Parathyroid adenoma (tissue), 2 donors: Measurements from ENCODE around the gene TAF11.
"Not testable (repeated sequence)": the region's sequence is repeated elsewhere in the genome, so short reads cannot be mapped to it uniquely, and the experiment has no call there.

Experiments used
- H2AFZ ChIP-seq: fragments of 300-600 bp; sonication (generic); one replicate; pipeline ENCODE4 v1.7.0; 2017; ENCODE audit warnings: antibody characterized with exemption, mild to moderate bottlenecking
- H3K27ac ChIP-seq: fragments of 300-600 bp; sonication (generic); one replicate; pipeline ENCODE4 v1.7.0; 2017
- H3K27me3 ChIP-seq: fragments of 300-600 bp; sonication (generic); one replicate; pipeline ENCODE4 v1.7.0; 2017; ENCODE audit warnings: low read length; ENCODE audit not compliant: control insufficient read depth, insufficient read depth
- H3K36me3 ChIP-seq: fragments of 300-600 bp; sonication (generic); one replicate; pipeline ENCODE4 v1.7.0; 2017; ENCODE audit warnings: low read length; ENCODE audit not compliant: control insufficient read depth, insufficient read depth
- H3K4me1 ChIP-seq: fragments of 300-600 bp; sonication (generic); one replicate; pipeline ENCODE4 v1.7.0; 2017; ENCODE audit warnings: control low read depth
- H3K4me2 ChIP-seq: fragments of 300-600 bp; sonication (generic); one replicate; pipeline ENCODE4 v1.7.0; 2017; ENCODE audit warnings: low read length
- H3K4me3 ChIP-seq: fragments of 300-600 bp; sonication (generic); one replicate; pipeline ENCODE4 v1.7.0; 2017; ENCODE audit warnings: low read depth, low read length
- H3K79me2 ChIP-seq: fragments of 300-600 bp; sonication (generic); one replicate; pipeline ENCODE4 v1.7.0; 2017; ENCODE audit warnings: control low read depth
- H3K9ac ChIP-seq: fragments of 300-600 bp; sonication (generic); one replicate; pipeline ENCODE4 v1.7.0; 2017; ENCODE audit warnings: mild to moderate bottlenecking
- H3K9me3 ChIP-seq: fragments of 300-600 bp; sonication (generic); one replicate; pipeline ENCODE4 v1.7.0; 2017; ENCODE audit warnings: low read length; ENCODE audit not compliant: control insufficient read depth
- TF ChIP-seq, protein P1 (sequence below): fragments of 300-600 bp; sonication (generic); IDR thresholded peaks from one replicate; pipeline ENCODE4 v1.7.0; 2017; ENCODE audit warnings: antibody characterized with exemption, mild to moderate bottlenecking
- donor health status: primary hyperparathyroidism.

Gene TAF11

DNA sequence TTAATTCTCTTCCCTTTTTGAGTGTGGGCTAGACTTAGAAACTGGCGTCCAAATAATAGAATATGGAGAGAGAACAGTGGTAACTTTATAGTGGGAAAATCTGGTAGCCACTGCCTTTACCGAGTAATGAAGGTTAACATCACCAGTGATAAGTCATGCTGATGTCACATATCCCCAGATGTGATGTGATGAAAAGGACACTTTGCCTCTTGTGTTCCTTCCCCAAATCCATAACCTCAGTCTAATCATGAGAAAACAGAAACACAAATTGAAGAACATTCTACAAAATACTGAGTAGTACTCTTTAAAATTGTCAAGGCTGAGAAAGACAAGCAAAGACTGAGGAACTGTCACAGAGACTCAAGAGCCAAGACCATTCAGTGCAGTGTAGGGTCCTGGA, 19.0 kb upstream of the TAF11 start:
- Histone ChIP-seq H3K27ac (no peak overlapping the region), H2AFZ (no peak overlapping the region), H3K79me2 (peaks cover 64% of the 10 kb centered on the region), H3K4me1 (no peaks in the 10 kb centered on the region), H3K36me3 (no peaks in the 10 kb centered on the region), H3K4me3 (no peak overlapping the region), H3K27me3 (no peaks in the 10 kb centered on the region), H3K4me2 (no peak overlapping the region), H3K9ac (no peak overlapping the region), H3K9me3 (no peaks in the 10 kb centered on the region)
- TF ChIP-seq, protein P1, sequence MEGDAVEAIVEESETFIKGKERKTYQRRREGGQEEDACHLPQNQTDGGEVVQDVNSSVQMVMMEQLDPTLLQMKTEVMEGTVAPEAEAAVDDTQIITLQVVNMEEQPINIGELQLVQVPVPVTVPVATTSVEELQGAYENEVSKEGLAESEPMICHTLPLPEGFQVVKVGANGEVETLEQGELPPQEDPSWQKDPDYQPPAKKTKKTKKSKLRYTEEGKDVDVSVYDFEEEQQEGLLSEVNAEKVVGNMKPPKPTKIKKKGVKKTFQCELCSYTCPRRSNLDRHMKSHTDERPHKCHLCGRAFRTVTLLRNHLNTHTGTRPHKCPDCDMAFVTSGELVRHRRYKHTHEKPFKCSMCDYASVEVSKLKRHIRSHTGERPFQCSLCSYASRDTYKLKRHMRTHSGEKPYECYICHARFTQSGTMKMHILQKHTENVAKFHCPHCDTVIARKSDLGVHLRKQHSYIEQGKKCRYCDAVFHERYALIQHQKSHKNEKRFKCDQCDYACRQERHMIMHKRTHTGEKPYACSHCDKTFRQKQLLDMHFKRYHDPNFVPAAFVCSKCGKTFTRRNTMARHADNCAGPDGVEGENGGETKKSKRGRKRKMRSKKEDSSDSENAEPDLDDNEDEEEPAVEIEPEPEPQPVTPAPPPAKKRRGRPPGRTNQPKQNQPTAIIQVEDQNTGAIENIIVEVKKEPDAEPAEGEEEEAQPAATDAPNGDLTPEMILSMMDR: no peak

DNA sequence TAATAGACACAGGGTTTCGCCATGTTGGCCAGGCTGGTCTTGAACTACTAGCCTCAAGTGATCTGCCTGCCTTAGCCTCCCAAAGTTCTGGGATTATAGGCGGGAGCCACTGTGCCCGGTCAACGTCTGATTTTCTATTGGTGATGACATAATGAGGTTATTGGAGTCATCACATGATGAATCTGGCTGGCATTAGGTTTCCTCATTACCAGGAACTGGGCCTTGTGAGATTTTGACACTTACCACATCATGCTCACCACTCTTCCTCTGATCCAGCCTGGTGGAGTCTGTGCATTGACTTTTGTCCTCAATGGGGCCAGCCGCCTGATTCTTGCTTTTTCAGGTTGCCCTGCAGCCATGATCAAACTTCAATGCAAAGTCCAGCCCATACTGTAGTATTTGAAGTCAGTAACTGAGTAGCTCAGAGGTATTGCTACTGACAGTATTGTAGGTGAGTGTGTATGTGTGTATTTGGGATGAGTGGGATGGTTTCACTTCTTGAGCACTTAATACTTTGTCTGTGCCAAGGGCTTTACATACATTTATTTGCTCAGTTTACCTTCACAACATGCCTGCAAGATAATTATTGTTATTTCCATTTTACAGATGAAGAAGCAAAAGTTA, 17.3 kb upstream of the TAF11 start:
- no peaks in the 10 kb centered on the region for H3K4me1 ChIP-seq
- TF ChIP-seq, protein P1: no peak
- no peak overlapping the region for H3K4me2 ChIP-seq
- no peaks in the 10 kb centered on the region for H3K36me3 ChIP-seq
- no peaks in the 10 kb centered on the region for H3K9me3 ChIP-seq
- no peak overlapping the region for H3K9ac ChIP-seq
- H2AFZ ChIP-seq: no peak overlapping the region
- H3K27ac ChIP-seq: no peak overlapping the region
- H3K79me2 ChIP-seq: peaks cover 66% of the 10 kb centered on the region
- no peak overlapping the region for H3K4me3 ChIP-seq
- no peaks in the 10 kb centered on the region for H3K27me3 ChIP-seq

DNA sequence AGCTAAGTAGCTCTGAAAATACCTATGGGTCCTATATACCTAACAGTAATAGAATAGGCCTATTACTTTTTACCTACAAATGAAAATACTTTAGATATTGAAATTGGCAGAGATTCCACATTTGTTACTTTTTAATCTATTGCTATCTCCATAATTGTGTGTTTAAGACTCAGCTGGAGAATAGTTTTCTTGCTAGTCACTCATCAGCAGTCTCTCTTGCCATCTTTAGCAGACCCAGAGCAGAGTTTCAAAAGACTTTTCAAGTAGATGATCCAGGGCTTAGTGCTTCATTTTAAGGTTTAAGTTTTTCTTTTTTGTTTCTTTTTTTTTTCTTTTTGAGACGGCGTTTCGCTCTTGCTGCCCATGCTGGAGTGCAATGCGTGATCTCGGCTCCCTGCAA, 14.1 kb upstream of the TAF11 start:
- Histone ChIP-seq H3K36me3 (no peaks in the 10 kb centered on the region), H3K9ac (no peak overlapping the region), H3K4me1 (no peaks in the 10 kb centered on the region), H3K27ac (no peak overlapping the region), H3K4me2 (no peak overlapping the region), H3K9me3 (no peaks in the 10 kb centered on the region), H2AFZ (no peak overlapping the region), H3K27me3 (no peaks in the 10 kb centered on the region), H3K79me2 (peaks cover 56% of the 10 kb centered on the region), H3K4me3 (no peak overlapping the region)
- TF ChIP-seq, protein P1: no peak

DNA sequence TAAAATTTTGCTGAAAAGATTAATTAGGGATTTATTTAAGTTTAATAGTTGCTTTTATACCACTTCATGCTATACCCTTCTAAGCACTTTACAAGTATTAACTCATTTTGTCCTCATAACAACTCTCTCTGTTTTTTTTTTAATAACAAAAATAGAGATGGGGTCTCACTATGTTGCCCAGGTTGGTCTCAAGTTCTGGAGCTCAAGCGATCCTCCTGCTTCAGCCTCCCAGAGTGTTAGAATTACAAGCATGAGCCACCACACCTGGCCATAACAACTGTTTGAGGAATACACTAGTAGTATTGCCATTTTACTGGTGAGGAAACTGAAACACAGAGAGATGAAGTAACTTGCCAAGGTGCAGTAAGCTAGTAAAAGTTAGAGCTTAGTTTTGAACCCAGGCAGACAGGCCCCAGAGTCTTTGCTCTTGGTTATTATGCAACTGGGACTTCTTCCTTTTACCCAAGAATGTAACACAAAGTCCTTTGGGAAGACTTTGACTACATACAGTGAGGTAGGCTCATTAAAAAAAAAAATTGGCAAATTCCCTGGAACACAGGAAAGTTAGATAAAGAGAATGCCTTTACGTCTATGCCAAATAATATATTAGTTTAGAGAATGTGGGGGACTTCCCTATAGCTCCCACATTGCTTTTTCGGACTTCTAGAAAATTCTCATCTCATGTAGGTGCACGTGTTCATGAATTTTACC, 12.6 kb upstream of the TAF11 start:
- no peak overlapping the region for H3K27ac ChIP-seq
- no peaks in the 10 kb centered on the region for H3K27me3 ChIP-seq
- no peaks in the 10 kb centered on the region for H3K9me3 ChIP-seq
- H3K9ac ChIP-seq: no peak overlapping the region
- no peaks in the 10 kb centered on the region for H3K36me3 ChIP-seq
- no peak overlapping the region for H3K4me2 ChIP-seq
- H3K4me1 ChIP-seq: no peaks in the 10 kb centered on the region
- TF ChIP-seq, protein P1: no peak
- H3K79me2 ChIP-seq: peaks cover 53% of the 10 kb centered on the region
- no peak overlapping the region for H2AFZ ChIP-seq
- H3K4me3 ChIP-seq: no peak overlapping the region

DNA sequence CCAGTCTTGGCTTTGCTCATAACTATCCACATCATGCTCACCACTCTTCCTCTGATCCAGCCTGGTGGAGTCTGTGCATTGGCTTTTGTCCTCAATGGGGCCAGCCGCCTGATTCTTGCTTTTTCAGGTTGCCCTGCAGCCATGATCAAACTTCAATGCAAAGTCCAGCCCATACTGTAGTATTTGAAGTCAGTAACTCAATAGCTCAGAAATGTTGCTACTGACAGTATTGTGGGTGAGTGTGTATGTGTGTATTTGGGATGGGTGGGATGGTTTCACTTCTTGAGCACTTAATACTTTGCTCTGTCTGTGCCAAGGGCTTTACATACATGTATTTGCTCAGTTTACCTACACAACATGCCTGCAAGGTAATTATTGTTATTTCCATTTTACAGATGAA, 11.9 kb upstream of the TAF11 start:
- H3K4me1 ChIP-seq, H3K27ac ChIP-seq: not testable (repeated sequence)

More for the DNA sequence above, 11.9 kb upstream of the TAF11 start:
- not testable (repeated sequence) for H2AFZ ChIP-seq, H3K36me3 ChIP-seq, H3K4me3 ChIP-seq, H3K4me2 ChIP-seq, H3K9ac ChIP-seq, H3K9me3 ChIP-seq, H3K27me3 ChIP-seq
- H3K79me2 ChIP-seq: peaks cover 49% of the 10 kb centered on the region
